Adrenal gland (tissue), 5 donors: ENCODE results near the gene MCM10.

Source experiments
- POLR2A ChIP-seq, 2 donors: fragments of 450-650 bp; IDR thresholded peaks; one replicate each; pipeline ENCODE4 v1.6.1; 2017; ENCODE audit warnings: antibody characterized with exemption in 2 of 2, mild to moderate bottlenecking in 2 of 2, moderate library complexity in 1 of 2
- TF ChIP-seq, protein P1 (sequence below), 6 experiments: fragments of 450-650 bp in 4 of 6; fragments of 200-600 bp in 2 of 6; sonication (generic) in 1 of 6; IDR thresholded peaks; 1 replicate in 5 of 6; 2 replicates in 1 of 6; pipeline versions ENCODE4 v1.5.1 to v1.8.0; 2016 to 2021; ENCODE audit warnings: antibody characterized with exemption in 6 of 6, mild to moderate bottlenecking in 2 of 6, moderate library complexity in 1 of 6
- donor health status: DM: no; HTN: no; CAD: no.

DNA sequence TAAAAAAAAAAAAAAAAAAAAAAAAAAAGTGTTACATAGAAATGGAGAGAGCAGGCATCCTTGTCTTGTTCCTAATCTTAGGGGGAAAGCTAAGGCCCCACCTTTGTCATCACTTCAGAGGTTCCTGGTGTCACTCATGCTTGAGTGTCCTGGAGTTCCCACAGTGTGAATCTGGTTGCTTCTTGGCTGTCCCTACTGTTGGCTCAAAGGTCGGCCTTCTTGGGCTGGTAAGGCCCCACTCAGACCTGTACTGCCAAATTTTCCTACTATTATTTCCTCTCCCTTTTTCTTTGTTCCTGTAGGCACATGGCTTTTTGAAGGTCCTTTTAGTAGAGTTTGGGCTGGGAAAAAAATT, 39.9 kb upstream of the MCM10 start:
- TF ChIP-seq, protein P1, sequence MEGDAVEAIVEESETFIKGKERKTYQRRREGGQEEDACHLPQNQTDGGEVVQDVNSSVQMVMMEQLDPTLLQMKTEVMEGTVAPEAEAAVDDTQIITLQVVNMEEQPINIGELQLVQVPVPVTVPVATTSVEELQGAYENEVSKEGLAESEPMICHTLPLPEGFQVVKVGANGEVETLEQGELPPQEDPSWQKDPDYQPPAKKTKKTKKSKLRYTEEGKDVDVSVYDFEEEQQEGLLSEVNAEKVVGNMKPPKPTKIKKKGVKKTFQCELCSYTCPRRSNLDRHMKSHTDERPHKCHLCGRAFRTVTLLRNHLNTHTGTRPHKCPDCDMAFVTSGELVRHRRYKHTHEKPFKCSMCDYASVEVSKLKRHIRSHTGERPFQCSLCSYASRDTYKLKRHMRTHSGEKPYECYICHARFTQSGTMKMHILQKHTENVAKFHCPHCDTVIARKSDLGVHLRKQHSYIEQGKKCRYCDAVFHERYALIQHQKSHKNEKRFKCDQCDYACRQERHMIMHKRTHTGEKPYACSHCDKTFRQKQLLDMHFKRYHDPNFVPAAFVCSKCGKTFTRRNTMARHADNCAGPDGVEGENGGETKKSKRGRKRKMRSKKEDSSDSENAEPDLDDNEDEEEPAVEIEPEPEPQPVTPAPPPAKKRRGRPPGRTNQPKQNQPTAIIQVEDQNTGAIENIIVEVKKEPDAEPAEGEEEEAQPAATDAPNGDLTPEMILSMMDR (IDR thresholded peaks at IDR 0.05) = no peak
- TF ChIP-seq POLR2A (IDR thresholded peaks at IDR 0.05) = no peak
